Stimulated activated CD8-positive, alpha-beta memory T cell treated with anti-CD3 and anti-CD28 coated beads, Interleukin-15, amount 100 ng/mL, for 24 hours (primary cell): ENCODE measurements around the gene ABHD12.

Source experiments
- DNase-seq: peaks from one replicate; pipeline ENCODE4 v3.0.0-alpha.2; 2020; ENCODE audit warnings: low read depth

The ABHD12 gene

DNA sequence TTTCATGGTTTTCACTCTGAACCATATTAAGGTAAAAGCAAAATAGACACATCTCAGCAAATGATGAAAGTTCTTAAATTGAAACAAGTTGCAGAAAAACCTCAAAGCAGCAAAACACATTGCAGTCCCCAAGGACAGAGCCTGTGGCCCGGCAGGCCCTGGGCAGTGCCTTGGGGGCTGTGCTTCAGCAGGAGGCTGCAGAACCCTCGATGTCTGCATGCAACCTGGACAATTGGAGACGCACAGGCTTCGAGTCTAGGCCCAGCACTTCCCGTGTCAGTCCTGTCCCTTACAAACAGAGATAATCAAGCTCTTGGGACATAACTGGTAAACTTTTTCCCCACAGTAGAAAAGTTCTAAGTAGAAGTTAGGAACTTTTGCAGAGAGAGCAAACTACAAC, 133.5 kb downstream of the ABHD12 start:
- DNase-seq: no peak

DNA sequence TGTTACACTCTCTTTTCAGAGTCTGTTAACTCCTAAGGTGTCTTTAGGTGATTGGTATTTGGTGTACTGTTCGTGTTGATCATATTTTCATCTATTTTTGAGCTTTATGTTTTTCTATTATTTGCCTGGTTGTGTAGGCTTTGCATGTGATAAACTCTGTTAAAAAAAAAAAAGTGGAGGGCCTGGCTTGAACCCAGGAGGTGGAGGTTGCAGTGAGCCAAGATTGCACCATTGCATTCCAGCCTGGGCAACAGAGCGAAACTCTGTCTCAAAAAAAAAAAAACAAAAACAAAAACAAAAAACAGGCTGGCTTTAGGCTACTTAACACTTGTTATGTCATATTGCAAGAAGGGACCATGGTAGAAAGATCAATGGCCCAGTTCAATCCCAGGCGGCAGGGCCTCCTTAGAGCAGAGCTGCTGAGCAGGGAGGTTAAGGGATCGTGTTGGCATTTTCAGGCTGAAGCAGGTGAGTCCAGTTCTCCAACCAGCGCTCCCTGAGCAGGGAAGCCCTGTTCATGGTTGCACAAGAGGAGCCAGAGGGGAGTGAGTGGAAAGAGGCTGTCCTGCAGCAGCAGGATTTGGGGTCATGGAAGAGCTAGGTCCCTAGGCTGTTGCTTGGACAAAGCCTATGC, 134.3 kb downstream of the ABHD12 start:
- DNase-seq: no peak

DNA sequence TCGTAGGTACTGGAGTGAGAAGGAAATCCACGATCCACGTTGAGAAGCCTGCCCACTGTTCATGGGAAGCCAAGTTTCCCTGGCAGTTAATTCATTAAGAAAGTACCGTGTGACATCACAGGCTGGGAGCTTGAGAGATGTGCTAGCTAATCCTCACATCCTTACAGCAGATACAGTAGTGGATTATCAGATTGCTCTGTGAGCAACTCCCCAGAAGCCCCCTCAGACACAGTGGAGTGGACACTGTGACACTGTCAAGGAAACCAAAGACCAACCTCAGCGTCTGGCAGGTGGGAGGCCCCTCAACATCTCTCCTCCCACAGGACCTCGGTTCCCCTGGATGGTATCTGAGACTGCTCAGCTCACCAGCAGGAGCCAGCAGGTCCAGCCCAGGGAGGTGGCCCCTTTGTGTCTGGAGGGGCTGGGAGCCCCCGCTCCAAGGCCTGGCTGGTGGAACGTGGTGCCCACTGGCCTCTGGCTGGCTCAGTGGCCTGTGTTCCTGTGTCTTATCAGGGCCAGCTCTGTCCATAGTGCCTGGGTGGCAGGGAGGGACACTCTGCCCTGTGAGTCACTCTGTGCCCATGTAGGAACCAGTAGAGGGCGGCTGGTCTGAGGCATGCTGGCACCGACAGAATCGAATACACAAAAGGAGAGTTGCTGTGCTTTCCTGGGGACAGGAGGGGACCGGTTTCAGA, 135.5 kb downstream of the ABHD12 start:
- no peak for DNase-seq

DNA sequence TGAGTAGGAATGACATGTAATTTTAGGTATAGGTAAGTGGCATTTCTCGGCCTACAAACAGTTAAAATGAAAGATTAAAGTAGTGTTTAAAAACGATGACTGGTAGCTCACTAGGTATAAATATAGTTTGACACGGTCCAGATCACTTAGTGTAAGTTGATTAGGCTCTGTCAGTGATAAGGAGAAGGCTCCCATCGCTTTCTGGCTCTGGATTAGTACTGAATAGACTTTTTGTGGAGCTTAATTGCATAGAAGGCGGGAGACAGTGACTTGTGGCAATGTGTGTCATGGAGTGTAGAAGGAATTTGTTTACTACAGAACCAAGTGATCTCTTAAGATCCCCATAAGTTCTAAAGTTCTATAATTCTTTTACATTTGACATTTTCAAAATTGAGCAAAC, 136.1 kb downstream of the ABHD12 start:
- DNase-seq: no peak

DNA sequence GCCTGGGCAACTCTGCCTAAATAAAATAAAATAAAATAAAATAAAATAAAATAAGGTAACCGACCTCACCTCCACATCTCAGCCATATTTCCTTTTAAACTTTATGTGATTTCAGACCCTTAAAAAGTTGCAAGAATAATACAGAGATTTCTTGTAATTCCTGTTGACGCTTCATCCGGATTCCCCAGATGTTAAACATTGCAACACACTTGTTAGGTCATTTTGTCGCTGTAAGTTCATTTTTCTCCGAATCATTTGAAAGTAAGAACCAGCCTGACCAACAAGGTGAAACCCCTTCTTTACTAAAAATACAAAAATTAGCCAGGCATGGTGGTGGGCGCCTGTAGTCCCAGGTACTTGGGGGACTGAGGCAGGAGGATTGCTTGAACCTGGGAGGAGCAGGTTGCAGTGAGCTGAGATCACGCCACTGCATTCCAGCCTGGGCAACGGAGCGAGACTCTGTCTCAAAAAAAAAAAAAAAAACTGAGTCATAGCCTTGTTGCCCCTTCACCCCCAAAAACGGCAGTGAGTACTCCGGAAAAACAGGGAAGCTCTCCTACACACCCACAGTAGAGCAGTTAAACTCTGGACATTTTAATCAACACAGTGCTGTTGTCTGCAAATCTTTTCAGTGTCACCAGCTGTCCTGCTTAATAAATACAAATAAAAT, 136.9 kb downstream of the ABHD12 start:
- no peak for DNase-seq

DNA sequence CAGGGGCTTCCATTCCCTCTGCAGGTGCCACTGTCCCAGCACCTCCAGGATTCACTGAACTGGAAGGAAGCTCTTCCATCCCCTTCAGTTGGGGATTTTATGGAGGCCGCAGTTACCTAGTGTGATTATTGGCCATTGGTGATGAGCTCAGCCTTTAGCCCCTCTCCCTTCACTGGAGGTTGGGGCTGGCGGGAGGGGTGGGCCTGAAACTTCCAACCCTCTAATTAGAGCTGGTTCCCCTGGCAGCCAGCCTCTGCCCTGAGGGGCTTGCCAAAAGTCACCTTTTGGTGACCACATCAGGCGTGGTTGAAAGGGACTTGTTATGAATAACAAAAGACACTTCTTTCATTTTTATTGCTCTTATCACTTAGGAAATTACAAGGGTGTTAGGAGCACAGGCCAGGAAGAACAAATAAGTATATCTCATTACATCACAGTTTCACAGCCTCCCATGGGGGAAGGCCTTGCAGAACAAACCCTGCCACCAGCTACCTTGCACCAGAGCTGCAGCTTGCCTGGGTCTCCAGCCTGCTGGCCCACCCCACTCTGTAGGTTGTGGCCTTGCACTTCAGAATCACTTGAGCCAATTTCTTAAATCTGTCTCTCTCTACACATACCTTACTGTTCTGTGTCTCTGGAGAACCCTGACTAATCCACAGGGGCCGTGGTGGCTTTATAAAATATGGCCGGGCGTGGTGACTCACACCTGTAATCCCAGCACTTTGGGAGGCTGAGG, 137.8 kb downstream of the ABHD12 start:
- DNase-seq: no peak

DNA sequence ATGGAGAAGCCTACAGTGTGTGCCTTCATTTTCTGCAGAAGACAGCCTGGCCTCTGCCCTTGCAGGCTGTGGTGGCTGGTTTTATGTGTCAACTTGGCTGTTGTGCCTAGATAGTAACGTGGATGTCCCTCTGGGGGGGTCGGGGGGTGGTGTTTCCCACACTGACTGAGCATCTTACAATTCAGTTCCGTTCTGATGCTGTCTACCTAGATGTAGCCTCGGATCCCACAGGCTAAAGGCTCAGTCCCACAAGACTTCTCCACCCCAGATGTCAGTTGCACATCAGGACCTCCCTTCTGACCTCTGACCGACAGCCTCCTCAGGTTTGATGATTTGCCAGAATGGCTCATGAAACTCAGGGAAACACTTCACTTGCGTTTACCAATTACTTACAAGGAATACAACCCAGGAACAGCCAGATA, 138.4 kb downstream of the ABHD12 start:
- DNase-seq: no peak

DNA sequence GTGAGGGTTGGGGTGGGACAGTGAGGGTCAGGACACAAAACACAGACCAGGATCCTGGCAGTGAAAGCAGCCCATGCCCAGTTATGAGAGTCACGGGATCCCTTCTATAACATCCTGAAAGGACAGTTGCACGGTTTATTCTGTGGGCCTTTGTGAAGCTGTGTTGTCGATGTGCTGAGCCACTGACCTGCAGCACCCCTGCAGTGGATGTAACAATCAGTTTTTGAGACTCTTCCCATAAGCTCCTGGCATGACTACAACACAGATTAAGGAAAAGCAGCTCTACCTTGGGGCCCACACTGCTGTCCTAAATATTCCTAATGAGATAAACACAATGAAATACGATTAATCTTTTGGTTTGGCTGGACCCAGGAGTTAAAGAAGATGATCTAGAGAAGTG, 139.1 kb downstream of the ABHD12 start:
- no peak for DNase-seq

DNA sequence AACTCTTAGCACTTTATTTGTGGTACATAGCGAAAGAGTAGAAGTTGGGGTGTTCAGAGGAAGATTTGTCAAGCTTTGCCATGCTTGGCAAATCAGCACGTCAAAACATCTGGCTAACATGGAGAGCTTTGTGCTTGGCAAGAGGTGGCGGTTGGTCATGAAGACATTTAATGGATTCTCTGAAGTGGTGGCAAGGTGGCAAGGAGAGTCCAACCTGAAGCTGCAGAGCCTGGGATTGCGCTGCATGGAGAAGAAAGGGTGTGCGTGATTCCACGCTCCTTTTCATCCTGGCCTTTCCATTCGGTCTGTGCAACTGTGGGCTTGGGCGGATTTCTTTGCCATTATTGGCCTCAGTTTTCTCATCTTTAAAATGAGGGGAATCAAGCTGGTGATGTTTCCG, 139.6 kb downstream of the ABHD12 start:
- no peak for DNase-seq

DNA sequence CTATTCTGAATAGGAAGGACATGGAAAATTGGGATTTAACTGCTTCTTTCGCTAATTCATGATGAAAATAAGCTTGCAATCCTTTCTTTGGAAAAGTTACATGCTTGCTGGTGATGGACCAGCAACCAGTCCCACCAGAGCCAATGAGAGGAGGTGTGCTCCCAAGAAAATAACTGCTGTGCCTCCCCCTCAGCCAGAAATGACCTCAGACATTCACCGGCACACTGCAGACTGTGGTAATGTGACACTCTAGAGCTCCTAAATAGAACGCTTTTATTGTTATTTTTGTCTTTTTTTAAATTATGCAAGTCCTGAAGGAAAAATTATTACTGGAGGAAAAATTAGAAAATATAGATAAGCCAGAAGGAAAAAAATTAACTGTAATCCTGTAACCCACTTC, 140.1 kb downstream of the ABHD12 start:
- DNase-seq: no peak
